K562 (cell line): ENCODE data around the gene IKBKE. TPM values are rescaled to one million over a fixed set of nuclear protein-coding genes. Genes with fewer than 3 reads are reported as not detected.

ENCODE experiments used
- ADNP ChIP-seq: fragments of 200-800 bp; sonication (Bioruptor generic); IDR thresholded peaks from 2 replicates; pipeline ENCODE4 v1.6.1; 2016; ENCODE audit warnings: missing genetic modification characterization, missing compliant biosample characterization
- CHD7 ChIP-seq: fragments of 200-600 bp; sonication (generic); IDR thresholded peaks from one replicate; pipeline ENCODE4 v1.6.1; 2012; ENCODE audit warnings: mild to moderate bottlenecking, low read depth, low read length, inconsistent platforms
- KDM2B ChIP-seq: fragments of 250-450 bp; sonication (Bioruptor Pico); IDR thresholded peaks from 2 replicates; pipeline ENCODE4 v1.8.0; 2021; ENCODE audit warnings: mild to moderate bottlenecking, moderate library complexity
- MED1 ChIP-seq: sonication (generic); formaldehyde crosslinking; IDR thresholded peaks from 2 replicates; pipeline ENCODE4 v1.8.1; 2023; ENCODE audit warnings: missing genetic modification reagents, borderline replicate concordance
- POLR2H ChIP-seq: IDR thresholded peaks from 2 replicates; pipeline ENCODE4 v1.6.1; 2016; ENCODE audit warnings: missing genetic modification characterization, low read depth, mild to moderate bottlenecking, control low read depth, missing compliant biosample characterization, moderate library complexity
- SMARCA5 ChIP-seq: fragments of 450-650 bp; IDR thresholded peaks from 2 replicates; pipeline ENCODE4 v1.6.1; 2016
- ZNF175 ChIP-seq: fragments of 200-800 bp; sonication (Bioruptor generic); IDR thresholded peaks from 2 replicates; pipeline ENCODE4 v1.6.1; 2016; ENCODE audit warnings: low read depth, mild to moderate bottlenecking, missing genetic modification characterization, missing compliant biosample characterization
- ZNF436 ChIP-seq: fragments of 250-450, 450-650 bp; sonication (Bioruptor Pico); formaldehyde crosslinking; IDR thresholded peaks from 2 replicates; pipeline ENCODE4 v1.7.0; 2020; ENCODE audit warnings: mild to moderate bottlenecking
- ZNF583 ChIP-seq: fragments of 250-450 bp; sonication (Bioruptor Pico); IDR thresholded peaks from 2 replicates; pipeline ENCODE4 v1.4.0; 2020
- ZNF75A ChIP-seq: fragments of 450-650 bp; formaldehyde crosslinking; IDR thresholded peaks from 2 replicates; pipeline ENCODE4 v1.4.0; 2020; ENCODE audit warnings: mild to moderate bottlenecking
- polyA plus RNA-seq, 8 experiments: library from polyadenylated mRNA; depleted of rRNA in 4 of 8; stranded (reverse) in 5 of 8; unstranded in 3 of 8; fragments of >200 nt; fragmentation: Nextera tagmentation in 2 of 8; fragmentation: Illumina TruSeq in 1 of 8; extraction: Ambion mirVana in 2 of 8; extraction: Trizol in 1 of 8; gene quantifications; 2 replicates each; pipeline versions ENCODE4 v1.2.1 to v1.2.3, GENCODE V29; 2011 to 2014; ENCODE audit warnings: inconsistent platforms in 1 of 8, missing spikeins in 1 of 8
- total RNA-seq, 7 experiments: library from RNA; depleted of rRNA in 6 of 7; stranded (reverse); fragments of >200 nt in 6 of 7; fragmentation: Illumina TruSeq in 2 of 7; extraction: Trizol in 2 of 7; gene quantifications; 2 replicates each; pipeline versions ENCODE4 v1.2.1 to v1.2.3, GENCODE V29; 2011 to 2021; ENCODE audit warnings: low replicate concordance in 1 of 7
- TF ChIP-seq, protein P1 (sequence below): sonication (generic); formaldehyde crosslinking; IDR thresholded peaks from 2 replicates; pipeline ENCODE4 v1.8.1; 2023; ENCODE audit warnings: mild to moderate bottlenecking, missing genetic modification reagents
- TF ChIP-seq, protein P2 (sequence below): fragments of 150-350 bp; conservative IDR thresholded peaks from 2 replicates; pipeline ENCODE4 v1.6.1; 2014; ENCODE audit warnings: low read length

The IKBKE gene
- total and polyA plus RNA-seq, 9 of the 15 experiments (the other 6 are each of a cell fraction or from before 2014, with no cell fraction given): 2.3 to 9.0 (median 4.8) TPM

DNA sequence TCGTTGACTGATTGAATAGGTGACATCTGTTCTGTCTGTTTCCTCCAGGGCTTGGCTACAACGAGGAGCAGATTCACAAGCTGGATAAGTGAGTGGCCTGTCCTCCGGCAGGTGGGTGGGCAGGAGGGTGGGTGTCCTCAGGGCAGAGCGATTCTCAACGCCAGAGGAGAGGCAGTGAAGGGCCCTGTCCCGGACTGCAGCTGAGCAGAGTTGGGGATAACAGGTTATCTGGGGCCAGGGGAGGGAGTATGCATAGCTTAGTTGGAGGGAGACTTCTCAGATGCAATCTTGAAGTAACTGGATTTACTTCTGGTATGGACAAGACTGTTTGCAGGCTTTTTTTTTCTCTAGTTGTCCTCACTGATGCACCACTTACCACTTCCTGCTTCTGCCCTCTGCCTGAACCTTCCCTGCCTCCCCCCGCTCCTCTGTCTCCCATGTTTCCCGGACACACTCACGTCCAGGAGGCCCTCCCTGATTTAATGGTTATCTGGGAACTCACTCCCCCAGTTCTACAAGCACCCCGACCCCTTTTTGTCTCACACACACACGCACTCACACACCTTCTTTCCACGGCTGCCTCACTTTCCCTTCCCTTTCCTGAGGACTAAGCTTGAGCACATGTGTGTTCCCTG, 20.6 kb downstream of the IKBKE start (continued):
- TF ChIP-seq ZNF175 (CRISPR knock-in tag) (peak; percentile 66; the same call in 1 of the 2 replicates), ZNF583 (CRISPR knock-in tag) (no peak), ZNF436 (CRISPR knock-in tag) (no peak), KDM2B (no peak), MED1 (no peak), ADNP (tag) (no peak), CHD7 (no peak), SMARCA5 (peak; percentile 71; the same call in 1 of the 2 replicates), POLR2H (no peak), ZNF75A (CRISPR knock-in tag) (no peak)
- TF ChIP-seq, protein P1, sequence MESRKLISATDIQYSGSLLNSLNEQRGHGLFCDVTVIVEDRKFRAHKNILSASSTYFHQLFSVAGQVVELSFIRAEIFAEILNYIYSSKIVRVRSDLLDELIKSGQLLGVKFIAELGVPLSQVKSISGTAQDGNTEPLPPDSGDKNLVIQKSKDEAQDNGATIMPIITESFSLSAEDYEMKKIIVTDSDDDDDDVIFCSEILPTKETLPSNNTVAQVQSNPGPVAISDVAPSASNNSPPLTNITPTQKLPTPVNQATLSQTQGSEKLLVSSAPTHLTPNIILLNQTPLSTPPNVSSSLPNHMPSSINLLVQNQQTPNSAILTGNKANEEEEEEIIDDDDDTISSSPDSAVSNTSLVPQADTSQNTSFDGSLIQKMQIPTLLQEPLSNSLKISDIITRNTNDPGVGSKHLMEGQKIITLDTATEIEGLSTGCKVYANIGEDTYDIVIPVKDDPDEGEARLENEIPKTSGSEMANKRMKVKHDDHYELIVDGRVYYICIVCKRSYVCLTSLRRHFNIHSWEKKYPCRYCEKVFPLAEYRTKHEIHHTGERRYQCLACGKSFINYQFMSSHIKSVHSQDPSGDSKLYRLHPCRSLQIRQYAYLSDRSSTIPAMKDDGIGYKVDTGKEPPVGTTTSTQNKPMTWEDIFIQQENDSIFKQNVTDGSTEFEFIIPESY (CRISPR knock-in tag): no peak
- TF ChIP-seq, protein P2, sequence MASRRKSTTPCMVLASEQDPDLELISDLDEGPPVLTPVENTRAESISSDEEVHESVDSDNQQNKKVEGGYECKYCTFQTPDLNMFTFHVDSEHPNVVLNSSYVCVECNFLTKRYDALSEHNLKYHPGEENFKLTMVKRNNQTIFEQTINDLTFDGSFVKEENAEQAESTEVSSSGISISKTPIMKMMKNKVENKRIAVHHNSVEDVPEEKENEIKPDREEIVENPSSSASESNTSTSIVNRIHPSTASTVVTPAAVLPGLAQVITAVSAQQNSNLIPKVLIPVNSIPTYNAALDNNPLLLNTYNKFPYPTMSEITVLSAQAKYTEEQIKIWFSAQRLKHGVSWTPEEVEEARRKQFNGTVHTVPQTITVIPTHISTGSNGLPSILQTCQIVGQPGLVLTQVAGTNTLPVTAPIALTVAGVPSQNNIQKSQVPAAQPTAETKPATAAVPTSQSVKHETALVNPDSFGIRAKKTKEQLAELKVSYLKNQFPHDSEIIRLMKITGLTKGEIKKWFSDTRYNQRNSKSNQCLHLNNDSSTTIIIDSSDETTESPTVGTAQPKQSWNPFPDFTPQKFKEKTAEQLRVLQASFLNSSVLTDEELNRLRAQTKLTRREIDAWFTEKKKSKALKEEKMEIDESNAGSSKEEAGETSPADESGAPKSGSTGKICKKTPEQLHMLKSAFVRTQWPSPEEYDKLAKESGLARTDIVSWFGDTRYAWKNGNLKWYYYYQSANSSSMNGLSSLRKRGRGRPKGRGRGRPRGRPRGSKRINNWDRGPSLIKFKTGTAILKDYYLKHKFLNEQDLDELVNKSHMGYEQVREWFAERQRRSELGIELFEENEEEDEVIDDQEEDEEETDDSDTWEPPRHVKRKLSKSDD: no peak
